SHP77 (cell line): ENCODE measurements around the gene P2RX7.
"Not testable (repeated sequence)": the region's sequence is repeated elsewhere in the genome, so short reads cannot be mapped to it uniquely, and the experiment has no call there.

Experiments
- DNase-seq, 2 experiments: peaks; one replicate each; lab custom pipeline; 2025; lab: John Stamatoyannopoulos, UW

P2RX7 gene

DNA sequence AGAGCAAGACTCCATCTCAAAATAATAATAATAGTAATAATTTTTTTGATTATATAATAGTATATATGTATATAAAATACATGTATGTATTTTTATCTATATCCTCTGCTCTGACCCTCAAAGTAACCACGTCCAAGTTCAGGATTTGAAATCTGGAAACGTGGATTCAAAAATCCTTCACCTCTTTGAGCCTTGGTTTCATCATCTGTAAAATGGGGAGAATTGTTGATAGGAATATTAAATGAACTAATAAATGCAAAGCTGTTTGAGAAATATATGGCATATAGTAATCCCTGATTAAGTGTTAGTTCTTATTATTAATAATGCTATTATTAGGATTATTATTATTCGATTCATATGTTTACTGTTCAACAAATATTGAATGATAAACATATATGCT, 2.6 kb downstream of the P2RX7 start:
- DNase-seq = no peak

GRCh38 chr12:121137512-121137911, 4.8 kb downstream of the P2RX7 start:
- no peak for DNase-seq

DNA sequence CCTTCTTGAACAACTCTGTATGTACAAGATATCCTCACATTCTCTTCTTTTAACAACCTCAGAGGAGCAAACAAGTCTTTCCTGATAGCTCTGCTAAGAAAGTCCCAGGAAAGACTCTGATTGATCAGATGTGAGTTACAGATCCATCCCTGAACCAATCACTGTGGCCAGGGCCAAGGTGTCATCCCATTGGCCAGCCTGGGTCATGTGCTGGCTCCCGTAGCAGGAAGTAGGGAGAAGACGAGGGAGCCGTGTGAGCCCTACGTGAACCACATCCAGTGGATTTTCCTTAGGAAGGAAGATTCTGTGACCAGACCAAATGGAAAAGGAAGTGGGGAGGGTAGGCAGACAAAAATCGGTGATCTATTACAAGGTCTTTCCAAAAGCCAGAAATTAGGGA, 5.6 kb downstream of the P2RX7 start:
- DNase-seq = no peak

GRCh38 chr12:121139286-121139685, 6.6 kb downstream of the P2RX7 start:
- no peak for DNase-seq

GRCh38 chr12:121142171-121142950, 9.7 kb downstream of the P2RX7 start:
- no peak for DNase-seq

DNA sequence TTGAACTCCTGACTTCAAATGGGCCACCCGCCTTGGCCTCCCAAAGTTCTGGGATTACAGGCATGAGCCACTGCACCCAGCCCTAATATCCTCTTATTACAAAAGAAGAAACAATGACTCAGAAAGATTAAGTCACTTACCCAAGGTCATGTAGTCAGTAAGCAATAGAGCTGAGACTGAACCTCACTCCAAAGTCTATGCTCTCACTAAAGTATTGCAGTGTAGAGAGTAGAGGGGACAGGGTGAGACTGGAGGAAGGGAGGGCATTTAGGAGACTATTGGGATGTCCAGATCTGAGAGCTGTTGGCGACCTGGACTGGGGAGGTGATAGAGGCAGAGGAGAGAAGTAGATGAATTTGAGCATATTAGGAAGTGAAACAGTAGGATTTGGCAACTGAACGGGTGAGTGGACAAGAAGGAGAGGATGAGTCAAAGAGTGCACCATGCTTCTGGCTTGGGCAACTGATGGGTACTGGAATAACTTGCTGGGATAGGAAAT, 11.8 kb downstream of the P2RX7 start:
- DNase-seq = no peak

DNA sequence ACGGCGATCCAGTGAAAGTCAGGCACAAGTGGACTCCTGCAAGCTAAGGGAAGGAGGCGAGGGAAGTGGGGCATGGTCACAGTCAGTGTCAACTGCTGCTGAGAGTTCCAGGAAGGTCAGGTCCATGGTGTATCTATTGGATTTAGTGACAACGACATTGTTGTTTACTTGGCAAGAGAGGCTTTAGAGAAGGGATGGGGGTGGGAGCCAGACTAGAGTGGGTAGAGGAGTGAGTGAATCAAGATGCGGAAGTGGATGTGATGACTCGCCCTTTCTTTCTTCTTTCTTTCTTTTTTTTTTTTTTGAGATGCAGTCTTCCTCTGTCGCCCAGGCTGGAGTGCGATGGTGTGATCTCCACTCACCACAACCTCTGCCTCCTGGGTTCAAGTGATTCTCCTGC, 12.5 kb downstream of the P2RX7 start:
- DNase-seq = no peak

GRCh38 chr12:121149289-121149688, 16.6 kb downstream of the P2RX7 start:
- not testable (repeated sequence) for DNase-seq

DNA sequence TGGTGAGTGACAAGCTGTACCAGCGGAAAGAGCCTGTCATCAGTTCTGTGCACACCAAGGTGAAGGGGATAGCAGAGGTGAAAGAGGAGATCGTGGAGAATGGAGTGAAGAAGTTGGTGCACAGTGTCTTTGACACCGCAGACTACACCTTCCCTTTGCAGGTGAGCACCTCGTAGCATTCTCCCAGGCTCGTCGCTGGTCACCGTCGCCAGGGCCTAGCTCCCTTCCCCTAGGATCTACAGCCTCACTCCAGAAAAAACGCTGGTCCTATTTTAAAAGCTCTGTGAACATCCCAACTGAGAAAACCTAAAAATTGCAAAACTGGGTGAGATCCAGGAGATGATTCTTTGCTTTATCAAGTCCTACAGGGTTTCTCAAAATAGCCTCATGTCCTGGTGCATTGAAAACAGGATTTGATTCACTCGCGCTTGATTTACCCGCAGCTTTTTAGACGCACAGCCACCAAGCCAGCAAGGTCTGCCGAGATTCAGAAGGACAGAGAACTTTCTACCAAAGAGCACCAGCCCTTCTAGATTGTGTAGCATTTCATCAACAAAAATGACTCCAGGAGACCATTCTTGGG, 22.2 kb downstream of the P2RX7 start:
- no peak for DNase-seq

DNA sequence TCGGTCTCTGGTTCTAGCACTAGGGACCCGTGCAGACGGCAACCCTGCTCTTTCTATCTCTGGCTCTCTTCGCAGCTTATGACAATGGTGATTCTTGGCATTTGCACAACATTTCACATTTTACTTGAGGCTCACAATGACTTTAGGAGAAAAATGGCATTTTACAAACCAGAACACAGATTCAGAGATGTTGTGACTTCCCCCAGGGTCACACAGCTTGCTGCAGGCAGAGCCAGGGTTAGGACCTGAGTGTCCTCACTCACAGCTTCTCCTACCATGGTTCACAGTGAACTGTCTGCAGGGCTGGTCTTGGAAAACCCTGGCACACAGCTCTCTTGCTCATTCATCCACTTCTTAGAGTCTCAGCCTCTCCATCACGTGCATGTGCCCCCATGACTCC, 23.7 kb downstream of the P2RX7 start:
- no peak for DNase-seq

DNA sequence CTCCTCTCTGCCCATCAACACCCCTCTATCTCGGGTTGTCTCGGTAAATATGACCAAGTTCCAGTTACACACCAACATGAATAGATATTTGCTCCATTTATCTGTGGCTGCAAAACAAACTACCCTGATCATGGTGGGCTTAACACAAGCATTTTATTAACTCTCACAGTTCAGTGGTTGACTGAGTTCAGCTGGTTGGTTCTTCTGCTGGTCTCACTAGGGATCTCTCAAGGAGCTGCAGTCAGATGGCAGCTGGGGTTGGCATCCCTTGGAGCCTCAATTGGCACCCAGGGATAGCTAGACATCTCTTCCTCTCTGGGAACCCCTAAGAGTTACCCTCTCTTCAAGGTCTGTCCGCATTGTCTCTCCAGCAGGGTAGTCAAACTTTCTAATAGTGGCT, 25.4 kb downstream of the P2RX7 start:
- DNase-seq = no peak

- DNase-seq = not testable (repeated sequence)
These were observed 26.2 kb downstream of the P2RX7 start for GRCh38 chr12:121158728-121159351.

DNA sequence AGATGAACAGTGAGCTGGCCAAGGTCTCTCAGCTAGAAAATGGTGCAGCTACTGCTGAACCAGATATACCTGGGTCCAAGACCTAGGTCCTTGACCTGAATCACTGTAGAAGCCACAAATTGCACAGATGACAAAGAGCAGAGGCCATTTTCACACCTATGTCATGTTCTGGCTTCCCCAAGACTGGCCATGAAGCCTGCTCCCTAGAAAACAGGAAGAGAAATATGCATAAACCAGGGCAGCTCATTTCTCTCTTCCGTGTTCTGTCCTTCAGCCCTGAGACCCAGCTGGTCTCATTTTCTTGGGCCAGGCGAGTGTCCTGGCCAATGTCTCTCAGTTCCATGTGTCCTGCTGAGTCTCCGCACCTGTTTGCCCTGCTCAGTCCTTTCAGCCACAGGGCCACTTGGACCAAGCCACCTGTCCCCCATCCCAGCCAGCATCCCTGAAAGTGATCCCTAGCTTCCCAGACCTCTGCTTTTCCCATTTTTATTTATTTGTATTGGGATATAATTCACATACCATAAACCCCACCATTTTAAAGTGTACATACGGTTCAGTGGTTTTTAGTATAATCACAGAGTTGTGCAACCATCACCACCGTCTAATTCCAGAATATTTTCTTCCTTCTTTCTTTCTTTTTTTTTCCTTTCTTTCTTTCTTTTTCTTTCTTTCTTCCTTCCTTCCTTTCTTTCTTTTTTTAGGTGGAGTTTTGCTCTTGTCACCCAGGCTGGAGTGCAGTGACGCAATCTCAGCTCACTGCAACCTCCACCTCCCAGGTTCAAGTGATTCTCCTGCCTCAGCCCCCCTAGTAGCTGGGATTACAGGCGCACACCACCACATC, 27.0 kb downstream of the P2RX7 start:
- no peak for DNase-seq

DNA sequence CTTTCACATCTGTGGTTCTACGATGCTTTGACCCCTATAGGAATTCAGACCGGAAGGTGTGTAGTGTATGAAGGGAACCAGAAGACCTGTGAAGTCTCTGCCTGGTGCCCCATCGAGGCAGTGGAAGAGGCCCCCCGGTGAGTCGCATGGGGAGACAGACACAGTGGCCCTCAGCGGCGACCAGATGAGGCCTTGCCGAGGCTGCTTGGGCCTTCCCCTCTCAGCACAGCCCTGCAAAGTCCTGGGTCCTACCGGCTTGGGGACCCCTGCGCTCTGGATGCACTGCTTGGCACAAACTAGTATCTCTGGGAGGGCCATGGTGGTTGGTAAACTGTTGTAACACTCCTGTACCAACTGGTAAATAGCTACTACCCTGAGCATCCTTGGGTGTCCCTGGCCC, 29.7 kb downstream of the P2RX7 start:
- no peak for DNase-seq

DNA sequence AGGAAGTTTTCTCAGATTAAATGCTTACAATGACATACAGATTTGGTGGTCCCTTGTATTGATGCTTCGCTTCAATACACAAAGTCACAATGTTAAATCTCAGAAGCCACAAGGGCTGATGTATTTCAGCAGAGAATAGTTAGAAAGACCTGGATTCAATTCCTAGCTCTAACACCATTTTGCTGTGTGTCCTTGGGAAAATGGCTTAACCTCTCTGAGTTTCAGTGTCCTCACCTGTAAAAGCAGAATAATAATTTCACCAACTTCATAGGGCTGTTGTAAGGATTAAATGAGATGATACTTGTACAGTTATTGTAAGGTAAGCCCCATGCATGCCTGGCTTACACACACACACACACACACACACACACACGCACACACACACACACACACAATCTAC, 30.3 kb downstream of the P2RX7 start:
- no peak for DNase-seq

- DNase-seq = not testable (repeated sequence)
These were observed 32.2 kb downstream of the P2RX7 start for GRCh38 chr12:121164839-121165238.

DNA sequence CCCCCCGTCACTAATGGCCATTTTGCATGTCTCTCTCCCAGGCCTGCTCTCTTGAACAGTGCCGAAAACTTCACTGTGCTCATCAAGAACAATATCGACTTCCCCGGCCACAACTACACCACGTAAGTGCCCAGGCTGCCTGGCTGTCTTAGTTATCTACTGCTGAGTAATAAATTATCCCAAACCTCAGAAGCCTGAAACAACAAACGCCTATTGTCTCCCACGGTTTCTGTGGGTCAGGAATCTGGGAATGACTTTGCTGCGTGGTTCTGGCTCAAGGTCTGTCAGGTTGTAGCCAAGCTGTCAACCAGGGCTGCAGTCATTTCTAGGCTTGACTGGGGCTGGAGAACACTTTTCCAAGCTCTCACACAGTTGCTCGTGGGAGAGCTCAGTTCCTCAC, 32.6 kb downstream of the P2RX7 start:
- no peak for DNase-seq

GRCh38 chr12:121166356-121166755, 33.7 kb downstream of the P2RX7 start:
- no peak for DNase-seq

DNA sequence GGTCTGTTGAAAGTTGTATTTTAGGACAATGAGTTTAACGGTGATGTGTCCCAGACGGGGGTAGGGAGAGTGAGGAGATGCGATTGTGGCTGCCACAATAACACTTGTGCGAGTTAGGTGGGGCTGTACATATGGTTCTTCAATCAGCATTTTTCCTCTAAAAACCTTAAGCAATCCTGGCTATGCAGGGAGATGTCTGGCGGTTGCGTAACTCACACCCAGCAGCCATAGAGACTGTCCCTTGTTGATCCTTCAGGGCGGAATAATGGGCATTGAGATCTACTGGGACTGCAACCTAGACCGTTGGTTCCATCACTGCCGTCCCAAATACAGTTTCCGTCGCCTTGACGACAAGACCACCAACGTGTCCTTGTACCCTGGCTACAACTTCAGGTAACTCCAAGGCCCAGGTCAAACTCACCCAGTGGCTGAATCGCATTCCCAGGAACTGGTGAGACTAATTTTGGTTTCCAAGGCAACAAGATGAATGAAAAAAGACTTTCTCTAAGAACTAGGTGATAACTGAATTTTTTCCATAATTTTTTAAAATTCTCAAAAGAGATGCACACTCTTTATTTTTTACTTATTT, 34.6 kb downstream of the P2RX7 start:
- no peak for DNase-seq

GRCh38 chr12:121167951-121168350, 35.3 kb downstream of the P2RX7 start:
- no peak for DNase-seq

- DNase-seq = peak in 1 of 2 experiments; percentile 9
These were observed 37.5 kb downstream of the P2RX7 start for GRCh38 chr12:121170151-121170550.
